ENCODE results near the gene MRPS18C. TPM values are rescaled to one million over a fixed set of nuclear protein-coding genes. Genes with fewer than 3 reads are reported as not detected.

MRPS18C gene
- total RNA-seq, 3 donors from 2014 or later = 28.9 to 47.8 (median 36.2) TPM

GRCh38 chr4:83431200-83431599 lies 24.7 kb upstream of the MRPS18C start:
- no peak for DNase-seq
- Histone ChIP-seq H3K9me3 (no peaks in the 10 kb centered on the region), H3K4me1 (ENCODE audit: low read depth) (no peaks in the 10 kb centered on the region), H3K36me3 (ENCODE audit: low read depth) (no peaks in the 10 kb centered on the region), H3K4me3 (no peak overlapping the region)
- no peak for ATAC-seq
- TF ChIP-seq, protein P1, sequence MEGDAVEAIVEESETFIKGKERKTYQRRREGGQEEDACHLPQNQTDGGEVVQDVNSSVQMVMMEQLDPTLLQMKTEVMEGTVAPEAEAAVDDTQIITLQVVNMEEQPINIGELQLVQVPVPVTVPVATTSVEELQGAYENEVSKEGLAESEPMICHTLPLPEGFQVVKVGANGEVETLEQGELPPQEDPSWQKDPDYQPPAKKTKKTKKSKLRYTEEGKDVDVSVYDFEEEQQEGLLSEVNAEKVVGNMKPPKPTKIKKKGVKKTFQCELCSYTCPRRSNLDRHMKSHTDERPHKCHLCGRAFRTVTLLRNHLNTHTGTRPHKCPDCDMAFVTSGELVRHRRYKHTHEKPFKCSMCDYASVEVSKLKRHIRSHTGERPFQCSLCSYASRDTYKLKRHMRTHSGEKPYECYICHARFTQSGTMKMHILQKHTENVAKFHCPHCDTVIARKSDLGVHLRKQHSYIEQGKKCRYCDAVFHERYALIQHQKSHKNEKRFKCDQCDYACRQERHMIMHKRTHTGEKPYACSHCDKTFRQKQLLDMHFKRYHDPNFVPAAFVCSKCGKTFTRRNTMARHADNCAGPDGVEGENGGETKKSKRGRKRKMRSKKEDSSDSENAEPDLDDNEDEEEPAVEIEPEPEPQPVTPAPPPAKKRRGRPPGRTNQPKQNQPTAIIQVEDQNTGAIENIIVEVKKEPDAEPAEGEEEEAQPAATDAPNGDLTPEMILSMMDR (IDR thresholded peaks at IDR 0.05) = no peak
- intact Hi-C loops (cut with DNase I, micrococcal nuclease) = no loop called here

- no peak overlapping the region for H3K4me3 ChIP-seq
- TF ChIP-seq, protein P1 (IDR thresholded peaks at IDR 0.05) = no peak
- H3K9me3 ChIP-seq = no peaks in the 10 kb centered on the region
- no peaks in the 10 kb centered on the region for H3K4me1 ChIP-seq (ENCODE audit: low read depth)
- no peaks in the 10 kb centered on the region for H3K36me3 ChIP-seq (ENCODE audit: low read depth)
- intact Hi-C loops (cut with DNase I, micrococcal nuclease) = no loop called here
- no peak for ATAC-seq
- no peak for DNase-seq
Observed at GRCh38 chr4:83436680-83437079, 19.2 kb upstream of the MRPS18C start.

- no peak for DNase-seq
- no peak for ATAC-seq
- Histone ChIP-seq H3K9me3 (no peaks in the 10 kb centered on the region), H3K36me3 (ENCODE audit: low read depth) (no peaks in the 10 kb centered on the region), H3K4me1 (ENCODE audit: low read depth) (no peaks in the 10 kb centered on the region), H3K4me3 (no peak overlapping the region)
- intact Hi-C loops (cut with DNase I, micrococcal nuclease) = no loop called here
- TF ChIP-seq, protein P1 (IDR thresholded peaks at IDR 0.05) = no peak
Observed at GRCh38 chr4:83438719-83439118, 17.1 kb upstream of the MRPS18C start.

DNA sequence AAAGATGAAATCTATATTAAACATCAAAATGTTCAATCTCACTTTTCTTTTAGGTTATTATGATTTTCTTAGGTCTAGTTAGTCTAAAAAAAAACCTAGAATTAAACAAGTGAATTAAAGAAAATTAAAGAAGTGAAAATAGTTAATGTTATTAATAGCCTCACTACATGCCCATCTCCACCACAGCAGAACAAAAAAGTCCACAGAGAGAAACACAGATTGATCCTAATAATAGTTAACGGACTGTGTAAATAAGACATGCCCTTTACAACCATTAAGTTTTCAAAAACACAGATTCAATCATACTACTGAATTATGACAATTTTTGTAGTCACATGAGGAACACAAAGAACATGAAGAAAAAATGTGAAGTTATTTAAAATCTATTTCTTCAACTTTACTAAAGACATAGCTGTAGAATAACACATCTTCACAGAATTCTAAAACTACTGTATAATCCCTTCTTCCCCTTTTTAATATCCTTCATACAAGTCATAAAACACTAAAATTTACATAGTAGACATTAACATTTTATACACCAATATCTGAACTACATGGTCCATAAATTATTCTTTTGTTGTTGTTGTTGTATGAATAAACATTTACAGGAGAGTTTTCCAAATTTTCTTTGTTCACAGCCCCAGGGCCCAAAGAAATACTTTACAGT lies 15.6 kb upstream of the MRPS18C start:
- ATAC-seq (no peak), DNase-seq (no peak)
- TF ChIP-seq, protein P1 (IDR thresholded peaks at IDR 0.05) = no peak
- H3K4me1 ChIP-seq (ENCODE audit: low read depth) = no peaks in the 10 kb centered on the region
- no peak overlapping the region for H3K4me3 ChIP-seq
- no peaks in the 10 kb centered on the region for H3K36me3 ChIP-seq (ENCODE audit: low read depth)
- no peaks in the 10 kb centered on the region for H3K9me3 ChIP-seq
- intact Hi-C loops (cut with DNase I, micrococcal nuclease) = no loop called here

GRCh38 chr4:83440899-83441298 lies 15.0 kb upstream of the MRPS18C start:
- intact Hi-C loops (cut with DNase I, micrococcal nuclease) = no loop called here
- no peaks in the 10 kb centered on the region for H3K4me1 ChIP-seq (ENCODE audit: low read depth)
- no peaks in the 10 kb centered on the region for H3K36me3 ChIP-seq (ENCODE audit: low read depth)
- no peak overlapping the region for H3K4me3 ChIP-seq
- TF ChIP-seq, protein P1 (IDR thresholded peaks at IDR 0.05) = no peak
- DNase-seq (no peak), ATAC-seq (no peak)
- no peaks in the 10 kb centered on the region for H3K9me3 ChIP-seq

DNA sequence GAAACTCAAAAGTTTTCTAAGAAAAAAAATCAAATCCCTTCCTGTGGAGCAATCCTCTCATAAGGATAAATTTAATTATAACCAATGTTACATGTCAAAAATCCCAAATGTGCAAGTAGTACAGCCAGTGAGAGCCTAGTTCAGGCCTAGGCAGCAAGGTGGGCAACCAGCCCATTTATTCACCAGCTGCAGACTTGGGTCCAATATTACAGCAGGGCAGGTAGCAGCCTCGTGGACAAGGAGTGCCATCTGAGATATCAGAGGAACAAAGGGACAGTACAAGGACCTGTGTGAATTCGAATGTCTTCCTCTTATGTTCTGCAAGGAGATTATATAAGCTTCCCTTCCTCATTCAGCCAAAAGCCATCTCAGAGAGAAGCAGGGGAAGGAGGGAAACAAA lies 6.8 kb upstream of the MRPS18C start:
- TF ChIP-seq, protein P1 (IDR thresholded peaks at IDR 0.05) = no peak
- no peak for ATAC-seq
- Histone ChIP-seq H3K9me3 (no peaks in the 10 kb centered on the region), H3K4me3 (no peak overlapping the region), H3K4me1 (ENCODE audit: low read depth) (no peaks in the 10 kb centered on the region), H3K36me3 (ENCODE audit: low read depth) (no peaks in the 10 kb centered on the region)
- no peak for DNase-seq
- intact Hi-C loops (cut with DNase I, micrococcal nuclease) = no loop called here
